Mesodermal cell (in vitro differentiated cells): ENCODE data around the gene RXFP4.
"Not testable (repeated sequence)": the region's sequence is repeated elsewhere in the genome, so short reads cannot be mapped to it uniquely, and the experiment has no call there.

ENCODE experiments used
- H3K27ac ChIP-seq: 2 replicates; pipeline ENCODE4 v1.7.0; 2013; ENCODE audit warnings: mild to moderate bottlenecking, low read depth, low read length, moderate library complexity; ENCODE audit not compliant: severe bottlenecking
- H3K36me3 ChIP-seq: 2 replicates; pipeline ENCODE4 v1.7.1; 2013; ENCODE audit warnings: mild to moderate bottlenecking, low read length, moderate library complexity; ENCODE audit not compliant: control insufficient read depth, insufficient read depth
- H3K4me1 ChIP-seq: one replicate; pipeline ENCODE4 v1.7.1; 2013; ENCODE audit warnings: mild to moderate bottlenecking, low read length; ENCODE audit not compliant: insufficient read depth, control insufficient read depth, poor library complexity, severe bottlenecking
- H3K4me3 ChIP-seq: 2 replicates; pipeline ENCODE4 v1.7.0; 2013; ENCODE audit warnings: low read length, control low read depth, mild to moderate bottlenecking; ENCODE audit not compliant: insufficient read depth, poor library complexity, severe bottlenecking; ENCODE audit errors: extremely low read depth
- H3K9me3 ChIP-seq: 2 replicates; pipeline ENCODE4 v1.7.1; 2013; ENCODE audit warnings: mild to moderate bottlenecking, low read length, moderate library complexity; ENCODE audit not compliant: control insufficient read depth
- WGBS, 2 experiments: methylation state at CpG; one replicate each; pipeline ENCODE4 v1.1.5; 2013; ENCODE audit warnings: missing lambda C conversion rate in 2 of 2; ENCODE audit not compliant: insufficient coverage in 2 of 2; 5-methylcytosine and 5-hydroxymethylcytosine counted together

The RXFP4 gene

GRCh38 chr1:155930725-155931124, 10.7 kb upstream of the RXFP4 start:
- H3K27ac ChIP-seq, H3K4me3 ChIP-seq, H3K9me3 ChIP-seq: not testable (repeated sequence)
- peaks cover 80% of the 10 kb centered on the region for H3K36me3 ChIP-seq
- peaks cover 19% of the 10 kb centered on the region for H3K4me1 ChIP-seq
- WGBS, 2 experiments, result 100% methylated on average over 4 to 6 of the region's 10 CpGs

GRCh38 chr1:155931332-155932038, 10.0 kb upstream of the RXFP4 start:
- peaks cover 19% of the 10 kb centered on the region for H3K4me1 ChIP-seq
- 96 to 100% methylated on average over 5 of the region's 7 CpGs for WGBS, 2 experiments
- H3K36me3 ChIP-seq, result peaks cover 72% of the 10 kb centered on the region
- no peak overlapping the region for H3K27ac ChIP-seq
- H3K9me3 ChIP-seq, result no peaks in the 10 kb centered on the region
- H3K4me3 ChIP-seq, result peak overlapping the region; percentile 98

GRCh38 chr1:155932081-155932480, 9.4 kb upstream of the RXFP4 start:
- peaks cover 66% of the 10 kb centered on the region for H3K36me3 ChIP-seq
- WGBS, 2 experiments, result no CpG with 5 or more reads among the region's 1 CpG
- no peaks in the 10 kb centered on the region for H3K9me3 ChIP-seq
- H3K4me1 ChIP-seq, result peaks cover 19% of the 10 kb centered on the region
- H3K27ac ChIP-seq, result no peak overlapping the region
- H3K4me3 ChIP-seq, result peak overlapping the region; percentile 98

- Histone ChIP-seq H3K36me3 (peaks cover 62% of the 10 kb centered on the region), H3K4me3 (peak overlapping the region; percentile 98), H3K27ac (no peak overlapping the region), H3K9me3 (no peaks in the 10 kb centered on the region), H3K4me1 (peaks cover 19% of the 10 kb centered on the region)
- 89 to 100% methylated on average over 1 to 3 of the region's 5 CpGs for WGBS, 2 experiments
Observed at GRCh38 chr1:155932487-155932886, 9.0 kb upstream of the RXFP4 start.

- H3K4me1 ChIP-seq, result peaks cover 19% of the 10 kb centered on the region
- H3K36me3 ChIP-seq, result peaks cover 51% of the 10 kb centered on the region
- no peaks in the 10 kb centered on the region for H3K9me3 ChIP-seq
- peak overlapping the region; percentile 98 for H3K4me3 ChIP-seq
- H3K27ac ChIP-seq, result peak overlapping the region; percentile 87
- WGBS, 2 experiments, result 5 to 6% methylated on average over 7 to 10 of the region's 10 CpGs
Observed at GRCh38 chr1:155933591-155934096, 7.8 kb upstream of the RXFP4 start.

GRCh38 chr1:155934097-155934935, 7.1 kb upstream of the RXFP4 start, which contains the start of gene KHDC4:
TSS of gene KHDC4 (minus strand) at chr1:155934413. CDS start at chr1:155934373, 40 bp downstream.
- Histone ChIP-seq H3K36me3 (peaks cover 44% of the 10 kb centered on the region), H3K27ac (peak within 1 kb of the TSS; percentile 87), H3K4me1 (peaks cover 19% of the 10 kb centered on the region), H3K4me3 (peak within 1 kb of the TSS; percentile 98), H3K9me3 (no peaks in the 10 kb centered on the region)
- 3 to 6% methylated on average over 34 to 48 of the region's 50 CpGs for WGBS, 2 experiments

GRCh38 chr1:155934936-155935590, 6.4 kb upstream of the RXFP4 start:
- Histone ChIP-seq H3K9me3 (no peaks in the 10 kb centered on the region), H3K36me3 (peaks cover 36% of the 10 kb centered on the region), H3K4me1 (peaks cover 19% of the 10 kb centered on the region), H3K4me3 (peak overlapping the region; percentile 98), H3K27ac (peak overlapping the region; percentile 87)
- WGBS, 2 experiments, result 94 to 95% methylated on average over 22 of the region's 24 CpGs

- H3K36me3 ChIP-seq, result peaks cover 5% of the 10 kb centered on the region
- H3K4me3 ChIP-seq, result no peak overlapping the region
- peaks cover 17% of the 10 kb centered on the region for H3K4me1 ChIP-seq
- peak overlapping the region; percentile 29 for H3K27ac ChIP-seq
- H3K9me3 ChIP-seq, result no peaks in the 10 kb centered on the region
- no CpG with 5 or more reads among the region's 1 CpG for WGBS, 2 experiments
Observed at GRCh38 chr1:155938220-155938627, 3.2 kb upstream of the RXFP4 start.

GRCh38 chr1:155940482-155940992, 901 bp upstream of the RXFP4 start:
- Histone ChIP-seq H3K27ac (peak overlapping the region; percentile 46), H3K9me3 (no peaks in the 10 kb centered on the region), H3K4me3 (no peak overlapping the region), H3K4me1 (peaks cover 13% of the 10 kb centered on the region), H3K36me3 (peaks cover 1% of the 10 kb centered on the region)
- WGBS, 2 experiments, result 83% methylated on average over 3 to 4 of the region's 4 CpGs

- 94 to 95% methylated on average over 20 to 25 of the region's 29 CpGs for whole genome bisulfite sequencing, 2 experiments
- no peak overlapping the region for H3K27ac ChIP-seq
- H3K4me3 ChIP-seq, result no peak overlapping the region
- no peaks in the 10 kb centered on the region for H3K9me3 ChIP-seq
- peaks cover 16% of the 10 kb centered on the region for H3K36me3 ChIP-seq
- H3K4me1 ChIP-seq, result peaks cover 17% of the 10 kb centered on the region
Observed at GRCh38 chr1:155941845-155942531, 550 bp downstream of the RXFP4 start.
